Keratinocyte (primary cell): ENCODE data around the gene NUSAP1. TPM values are rescaled to one million over a fixed set of nuclear protein-coding genes. Genes with fewer than 3 reads are reported as not detected.

Source experiments
- DNase-seq: peaks from one replicate; pipeline ENCODE4 v3.0.0-alpha.2; 2011; ENCODE audit warnings: low read depth, missing footprints, low spot score
- FAIRE-seq: peaks from 2 replicates; lab custom pipeline; 2011; peaks lifted over from hg19 to GRCh38; lab: Jason Lieb, UNC
- H2AFZ ChIP-seq: 2 replicates; pipeline ENCODE4 v1.6.0; 2012; ENCODE audit warnings: low read length, control low read depth, inconsistent platforms; ENCODE audit not compliant: control insufficient read depth
- H3K27ac ChIP-seq: 2 replicates; pipeline ENCODE4 v1.5.1; 2011; ENCODE audit warnings: low read length; ENCODE audit not compliant: control insufficient read depth, insufficient read depth
- H3K27me3 ChIP-seq: 3 replicates; pipeline ENCODE4 v1.6.0; 2011; ENCODE audit warnings: low read length; ENCODE audit not compliant: control insufficient read depth, insufficient read depth; ENCODE audit errors: extremely low read depth
- H3K36me3 ChIP-seq, 2 experiments: 2 replicates in 1 of 2; 3 replicates in 1 of 2; pipeline ENCODE4 v1.5.1; 2011; ENCODE audit warnings: low read length in 2 of 2, mild to moderate bottlenecking in 1 of 2; ENCODE audit not compliant: control insufficient read depth in 2 of 2, insufficient read depth in 2 of 2; ENCODE audit errors: extremely low read depth in 1 of 2
- H3K4me1 ChIP-seq: 3 replicates; pipeline ENCODE4 v1.5.1; 2011; ENCODE audit warnings: low read length; ENCODE audit not compliant: control insufficient read depth, insufficient read depth; ENCODE audit errors: extremely low read depth
- H3K4me2 ChIP-seq: 3 replicates; pipeline ENCODE4 v1.6.0; 2011; ENCODE audit warnings: low read depth, low read length; ENCODE audit not compliant: control insufficient read depth, insufficient read depth; ENCODE audit errors: extremely low read depth
- H3K4me3 ChIP-seq, 3 experiments: fragments of 200-600 bp in 1 of 3; sonication (generic) in 1 of 3; 2 replicates in 2 of 3; 3 replicates in 1 of 3; pipeline ENCODE4 v1.5.1; 2011 to 2016; ENCODE audit warnings: low read length in 3 of 3, mild to moderate bottlenecking in 3 of 3, control low read depth in 2 of 3, inconsistent platforms in 1 of 3, low read depth in 1 of 3, mixed read lengths in 1 of 3, mixed run types in 1 of 3, moderate library complexity in 1 of 3; ENCODE audit not compliant: control insufficient read depth in 2 of 3, insufficient read depth in 2 of 3; ENCODE audit errors: extremely low read depth in 1 of 3
- H3K79me2 ChIP-seq: 2 replicates; pipeline ENCODE4 v1.6.0; 2012; ENCODE audit warnings: low read length; ENCODE audit not compliant: control insufficient read depth, insufficient read depth
- H3K9ac ChIP-seq: 3 replicates; pipeline ENCODE4 v1.6.0; 2011; ENCODE audit warnings: low read length; ENCODE audit not compliant: control insufficient read depth, insufficient read depth; ENCODE audit errors: extremely low read depth
- H3K9me1 ChIP-seq: 3 replicates; pipeline ENCODE4 v1.6.0; 2011; ENCODE audit warnings: low read length; ENCODE audit not compliant: control insufficient read depth, insufficient read depth; ENCODE audit errors: extremely low read depth
- H3K9me3 ChIP-seq: 2 replicates; pipeline ENCODE4 v1.5.1; 2012; ENCODE audit warnings: low read depth, low read length; ENCODE audit not compliant: control insufficient read depth
- H4K20me1 ChIP-seq: 3 replicates; pipeline ENCODE4 v1.6.0; 2011; ENCODE audit warnings: low read length; ENCODE audit not compliant: control insufficient read depth, insufficient read depth; ENCODE audit errors: extremely low read depth
- CTCF ChIP-seq, 3 experiments: IDR thresholded peaks in 1 of 3; conservative IDR thresholded peaks in 1 of 3; optimal IDR thresholded peaks in 1 of 3; 2 replicates in 2 of 3; 3 replicates in 1 of 3; pipeline versions ENCODE3 to v1.5.1; 2011; ENCODE audit warnings: low read length in 3 of 3, mild to moderate bottlenecking in 3 of 3, moderate library complexity in 2 of 3, control low read depth in 1 of 3, inconsistent platforms in 1 of 3; ENCODE audit not compliant: insufficient read depth in 2 of 3; ENCODE audit errors: extremely low read depth in 1 of 3
- EZH2 ChIP-seq: IDR thresholded peaks from one replicate; pipeline ENCODE4 v1.6.1; 2012; ENCODE audit warnings: inconsistent platforms, mild to moderate bottlenecking, low read length, moderate library complexity
- dilution Hi-C: fragments of 300-500 bp; cut with MboI; formaldehyde crosslinking; loops from one replicate; pipeline ENCODE4 v1.7.0; 2020; ENCODE audit warnings: low sequenced_read_pairs; ENCODE audit not compliant: extremely low pct_ligation_motif_present
- polyA plus RNA-seq, 5 experiments: library from polyadenylated mRNA; depleted of rRNA in 3 of 5; stranded (reverse) in 3 of 5; stranded (forward) in 1 of 5; unstranded in 1 of 5; fragments of >200 nt; gene quantifications; 1 replicate in 1 of 5; 2 replicates in 3 of 5; 3 replicates in 1 of 5; pipeline versions ENCODE4 v1.2.1 to v1.2.3, GENCODE V29; 2011 to 2012; ENCODE audit warnings: missing spikeins in 2 of 5, low read depth in 1 of 5, low replicate concordance in 1 of 5

The NUSAP1 gene
- polyA plus RNA-seq, 1 donor (not counting 4 experiments of a cell fraction or from before 2014, with no cell fraction given) = 39.5 TPM

- FAIRE-seq (no peak), DNase-seq (no peak)
- Histone ChIP-seq H3K4me3 (no peak overlapping the region), H3K27me3 (no peaks in the 10 kb centered on the region), H3K79me2 (no peaks in the 10 kb centered on the region), H3K9me1 (no peaks in the 10 kb centered on the region), H3K4me2 (no peak overlapping the region), H3K27ac (no peak overlapping the region), H3K36me3 (peaks cover 0 to 12% of the 10 kb centered on the region in 2 experiments), H3K4me1 (no peaks in the 10 kb centered on the region), H3K9me3 (no peaks in the 10 kb centered on the region), H4K20me1 (no peaks in the 10 kb centered on the region), H3K9ac (no peak overlapping the region), H2AFZ (no peak overlapping the region)
- dilution Hi-C loops = no loop called here
- TF ChIP-seq EZH2 (no peak), CTCF (optimal IDR thresholded peaks at IDR 0.05 in 1 of 3, IDR thresholded peaks at IDR 0.05 in 1 of 3, conservative IDR thresholded peaks at IDR 0.05 in 1 of 3; ENCODE audit: extremely low read depth in 1 of 3, insufficient read depth in 2 of 3, low read length in 3 of 3) (no peak)
Observed at GRCh38 chr15:41354371-41354770, 21.7 kb downstream of the NUSAP1 start.

GRCh38 chr15:41367418-41367817 lies 34.7 kb downstream of the NUSAP1 start:
- Histone ChIP-seq H3K9me1 (no peaks in the 10 kb centered on the region), H3K4me1 (no peaks in the 10 kb centered on the region), H3K9me3 (no peaks in the 10 kb centered on the region), H3K4me3 (no peak overlapping the region), H4K20me1 (no peaks in the 10 kb centered on the region), H3K27me3 (no peaks in the 10 kb centered on the region), H2AFZ (no peak overlapping the region), H3K36me3 (peaks cover 2 to 5% of the 10 kb centered on the region in 2 experiments), H3K79me2 (no peaks in the 10 kb centered on the region), H3K27ac (no peak overlapping the region), H3K4me2 (no peak overlapping the region), H3K9ac (no peak overlapping the region)
- no peak for FAIRE-seq
- DNase-seq = no peak
- dilution Hi-C loops = no loop called here
- no peak for TF ChIP-seq CTCF (optimal IDR thresholded peaks at IDR 0.05 in 1 of 3, IDR thresholded peaks at IDR 0.05 in 1 of 3, conservative IDR thresholded peaks at IDR 0.05 in 1 of 3; ENCODE audit: extremely low read depth in 1 of 3, insufficient read depth in 2 of 3, low read length in 3 of 3)
- TF ChIP-seq EZH2 = no peak
